ENCODE measurements around the gene AFF1.

AFF1 gene

GRCh38 chr4:86946868-86947500 is 12.2 kb downstream of the AFF1 start:
- H4K8ac ChIP-seq (ENCODE audit: low read depth, low read length) = no peak overlapping the region
- WGBS (ENCODE audit: extremely low coverage, insufficient coverage, insufficient read length) = 100% methylated on average over 1 of the region's 3 CpGs

GRCh38 chr4:86947501-86948120 is 12.8 kb downstream of the AFF1 start:
- H4K12ac ChIP-seq (ENCODE audit: low read depth, low read length) = no peak overlapping the region
- no peak overlapping the region for H3K4ac ChIP-seq (ENCODE audit: low read depth, low read length)
- no peak for DNase-seq
- H3K4me2 ChIP-seq (ENCODE audit: low read length) = no peak overlapping the region
- no peak overlapping the region for H3K14ac ChIP-seq (ENCODE audit: low read length)
- no CpG with 5 or more reads among the region's 1 CpG for WGBS (ENCODE audit: extremely low coverage, insufficient coverage, insufficient read length)
- no peak overlapping the region for H3K27ac ChIP-seq (ENCODE audit: low read depth, low read length)
- no peaks in the 10 kb centered on the region for H3K27me3 ChIP-seq (ENCODE audit: insufficient read depth, low read length)
- H3K23ac ChIP-seq (ENCODE audit: low read length) = no peak overlapping the region
- H2BK120ac ChIP-seq (ENCODE audit: insufficient read depth, low read length, poor library complexity) = no peak overlapping the region
- no peak overlapping the region for H2BK12ac ChIP-seq (ENCODE audit: low read length)
- peaks cover under 1 to 2% of the 10 kb centered on the region in 2 experiments for H3K4me1 ChIP-seq (ENCODE audit: control insufficient read depth in 1 of 2, insufficient read depth in 2 of 2, low read length in 2 of 2)
- H3K18ac ChIP-seq (ENCODE audit: low read length) = no peak overlapping the region
- H3K36me3 ChIP-seq (ENCODE audit: control insufficient read depth in 1 of 2, insufficient read depth in 2 of 2, low read length in 2 of 2) = peaks cover 1 to 4% of the 10 kb centered on the region in 2 experiments
- H3K79me2 ChIP-seq (ENCODE audit: control insufficient read depth, insufficient read depth, low read length, poor library complexity) = no peaks in the 10 kb centered on the region
- H3K9me3 ChIP-seq (ENCODE audit: insufficient read depth, low read depth, low read length) = no peaks in the 10 kb centered on the region
- H2BK5ac ChIP-seq (ENCODE audit: low read depth, low read length, poor library complexity) = no peak overlapping the region
- no peaks in the 10 kb centered on the region for H3K79me1 ChIP-seq (ENCODE audit: low read length)
- H4K91ac ChIP-seq (ENCODE audit: low read depth, low read length) = no peak overlapping the region
- no peak overlapping the region for H3K4me3 ChIP-seq (ENCODE audit: low read depth, low read length)
- no peak overlapping the region for H2AK5ac ChIP-seq (ENCODE audit: low read length)
- no peak overlapping the region for H3K9ac ChIP-seq (ENCODE audit: low read length)
- no peak overlapping the region for H2AFZ ChIP-seq (ENCODE audit: insufficient read depth, low read length, poor library complexity)
- no peak overlapping the region for H4K8ac ChIP-seq (ENCODE audit: low read depth, low read length)

More at GRCh38 chr4:86946868-86947500, 12.2 kb downstream of the AFF1 start:
- no peak overlapping the region for H3K4me3 ChIP-seq (ENCODE audit: low read depth, low read length)
- no peak overlapping the region for H3K9ac ChIP-seq (ENCODE audit: low read length)
- no peak overlapping the region for H2AK5ac ChIP-seq (ENCODE audit: low read length)
- H3K9me3 ChIP-seq (ENCODE audit: insufficient read depth, low read depth, low read length) = no peaks in the 10 kb centered on the region
- no peak overlapping the region for H2BK12ac ChIP-seq (ENCODE audit: low read length)
- no peaks in the 10 kb centered on the region for H3K27me3 ChIP-seq (ENCODE audit: insufficient read depth, low read length)
- H3K4me2 ChIP-seq (ENCODE audit: low read length) = no peak overlapping the region
- H3K4me1 ChIP-seq (ENCODE audit: control insufficient read depth in 1 of 2, insufficient read depth in 2 of 2, low read length in 2 of 2) = peaks cover 2% of the 10 kb centered on the region in 2 experiments
- H3K79me2 ChIP-seq (ENCODE audit: control insufficient read depth, insufficient read depth, low read length, poor library complexity) = no peaks in the 10 kb centered on the region
- no peak overlapping the region for H3K27ac ChIP-seq (ENCODE audit: low read depth, low read length)
- no peak overlapping the region for H4K91ac ChIP-seq (ENCODE audit: low read depth, low read length)
- H2AFZ ChIP-seq (ENCODE audit: insufficient read depth, low read length, poor library complexity) = no peak overlapping the region
- no peaks in the 10 kb centered on the region for H3K79me1 ChIP-seq (ENCODE audit: low read length)
- H3K23ac ChIP-seq (ENCODE audit: low read length) = no peak overlapping the region
- no peak overlapping the region for H2BK120ac ChIP-seq (ENCODE audit: insufficient read depth, low read length, poor library complexity)
- H3K18ac ChIP-seq (ENCODE audit: low read length) = no peak overlapping the region
- peaks cover 1 to 4% of the 10 kb centered on the region in 2 experiments for H3K36me3 ChIP-seq (ENCODE audit: control insufficient read depth in 1 of 2, insufficient read depth in 2 of 2, low read length in 2 of 2)
- no peak overlapping the region for H2BK5ac ChIP-seq (ENCODE audit: low read depth, low read length, poor library complexity)
- no peak for DNase-seq
- no peak overlapping the region for H3K4ac ChIP-seq (ENCODE audit: low read depth, low read length)
- no peak overlapping the region for H3K14ac ChIP-seq (ENCODE audit: low read length)
- no peak overlapping the region for H4K12ac ChIP-seq (ENCODE audit: low read depth, low read length)

- Histone ChIP-seq H4K8ac (ENCODE audit: low read depth, low read length) (no peak overlapping the region), H2BK120ac (ENCODE audit: insufficient read depth, low read length, poor library complexity) (no peak overlapping the region), H3K18ac (ENCODE audit: low read length) (no peak overlapping the region), H3K4ac (ENCODE audit: low read depth, low read length) (no peak overlapping the region), H3K9me3 (ENCODE audit: insufficient read depth, low read depth, low read length) (no peaks in the 10 kb centered on the region), H3K4me2 (ENCODE audit: low read length) (no peak overlapping the region), H2BK5ac (ENCODE audit: low read depth, low read length, poor library complexity) (no peak overlapping the region), H3K36me3 (ENCODE audit: control insufficient read depth in 1 of 2, insufficient read depth in 2 of 2, low read length in 2 of 2) (peaks cover 1 to 4% of the 10 kb centered on the region in 2 experiments), H2AFZ (ENCODE audit: insufficient read depth, low read length, poor library complexity) (no peak overlapping the region), H3K27ac (ENCODE audit: low read depth, low read length) (no peak overlapping the region), H3K27me3 (ENCODE audit: insufficient read depth, low read length) (no peaks in the 10 kb centered on the region), H2BK12ac (ENCODE audit: low read length) (no peak overlapping the region), H4K12ac (ENCODE audit: low read depth, low read length) (no peak overlapping the region), H3K23ac (ENCODE audit: low read length) (no peak overlapping the region), H3K4me1 (ENCODE audit: control insufficient read depth in 1 of 2, insufficient read depth in 2 of 2, low read length in 2 of 2) (peaks cover 0 to 2% of the 10 kb centered on the region in 2 experiments), H2AK5ac (ENCODE audit: low read length) (no peak overlapping the region), H3K9ac (ENCODE audit: low read length) (no peak overlapping the region), H3K79me2 (ENCODE audit: control insufficient read depth, insufficient read depth, low read length, poor library complexity) (no peaks in the 10 kb centered on the region), H4K91ac (ENCODE audit: low read depth, low read length) (no peak overlapping the region), H3K79me1 (ENCODE audit: low read length) (no peaks in the 10 kb centered on the region), H3K14ac (ENCODE audit: low read length) (no peak overlapping the region), H3K4me3 (ENCODE audit: low read depth, low read length) (no peak overlapping the region)
- WGBS (ENCODE audit: extremely low coverage, insufficient coverage, insufficient read length) = no CpG with 5 or more reads among the region's 1 CpG
- DNase-seq = no peak
These were observed 13.5 kb downstream of the AFF1 start for GRCh38 chr4:86948276-86948675.

DNA sequence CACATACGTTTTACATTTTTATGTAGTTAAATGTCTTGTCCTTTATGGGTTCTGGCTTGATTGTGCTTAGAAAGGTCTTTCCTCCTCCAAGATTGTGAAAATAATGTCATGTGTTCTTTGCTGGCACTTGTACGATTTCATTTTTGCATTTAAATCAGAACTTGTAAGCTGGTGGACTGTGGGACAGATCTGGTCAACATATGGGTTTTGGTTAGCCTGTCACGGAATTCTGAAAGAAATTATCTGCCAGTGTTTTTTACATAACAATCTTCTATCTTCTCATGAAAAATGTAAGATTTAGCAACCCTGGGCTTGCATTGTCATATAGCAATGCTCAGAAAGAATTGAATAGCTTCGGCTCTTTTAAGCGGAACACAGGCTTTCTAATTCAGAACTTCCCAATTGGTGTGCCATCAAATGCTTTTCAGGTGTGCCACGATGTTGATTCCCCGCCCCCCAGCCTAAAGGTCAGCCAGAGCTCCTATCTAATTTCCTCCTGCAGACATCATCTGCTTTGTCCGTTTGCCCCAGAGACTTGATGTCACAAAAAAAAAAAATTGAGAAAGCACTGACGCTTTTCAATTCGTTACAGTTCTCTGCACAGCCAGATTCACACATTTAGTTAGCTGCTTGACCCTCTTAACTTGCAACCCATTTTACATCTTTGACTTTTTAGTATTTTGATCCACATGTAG is 16.2 kb downstream of the AFF1 start:
- H3K27me3 ChIP-seq (ENCODE audit: insufficient read depth, low read length) = no peaks in the 10 kb centered on the region
- no peak overlapping the region for H2BK5ac ChIP-seq (ENCODE audit: low read depth, low read length, poor library complexity)
- DNase-seq = peak in 1 of 2 donors; percentile 41
- peaks cover 0 to 2% of the 10 kb centered on the region in 2 experiments for H3K4me1 ChIP-seq (ENCODE audit: control insufficient read depth in 1 of 2, insufficient read depth in 2 of 2, low read length in 2 of 2)
- H4K12ac ChIP-seq (ENCODE audit: low read depth, low read length) = no peak overlapping the region
- no peak overlapping the region for H4K91ac ChIP-seq (ENCODE audit: low read depth, low read length)
- no peak overlapping the region for H3K4ac ChIP-seq (ENCODE audit: low read depth, low read length)
- no peaks in the 10 kb centered on the region for H3K79me2 ChIP-seq (ENCODE audit: control insufficient read depth, insufficient read depth, low read length, poor library complexity)
- no peak overlapping the region for H3K14ac ChIP-seq (ENCODE audit: low read length)
- H3K4me2 ChIP-seq (ENCODE audit: low read length) = no peak overlapping the region
- H3K4me3 ChIP-seq (ENCODE audit: low read depth, low read length) = no peak overlapping the region
- no peak overlapping the region for H2AFZ ChIP-seq (ENCODE audit: insufficient read depth, low read length, poor library complexity)
- WGBS (ENCODE audit: extremely low coverage, insufficient coverage, insufficient read length) = no CpG with 5 or more reads among the region's 10 CpGs
- H3K9me3 ChIP-seq (ENCODE audit: insufficient read depth, low read depth, low read length) = no peaks in the 10 kb centered on the region
- H2BK120ac ChIP-seq (ENCODE audit: insufficient read depth, low read length, poor library complexity) = no peak overlapping the region
- H3K79me1 ChIP-seq (ENCODE audit: low read length) = no peaks in the 10 kb centered on the region
- no peak overlapping the region for H2BK12ac ChIP-seq (ENCODE audit: low read length)
- H3K27ac ChIP-seq (ENCODE audit: low read depth, low read length) = no peak overlapping the region
- H3K36me3 ChIP-seq (ENCODE audit: control insufficient read depth in 1 of 2, insufficient read depth in 2 of 2, low read length in 2 of 2) = peaks cover 1 to 4% of the 10 kb centered on the region in 2 experiments
- H4K8ac ChIP-seq (ENCODE audit: low read depth, low read length) = no peak overlapping the region
- no peak overlapping the region for H3K9ac ChIP-seq (ENCODE audit: low read length)
- H3K23ac ChIP-seq (ENCODE audit: low read length) = no peak overlapping the region
- H2AK5ac ChIP-seq (ENCODE audit: low read length) = no peak overlapping the region
- H3K18ac ChIP-seq (ENCODE audit: low read length) = no peak overlapping the region

All from trophoblast cell (in vitro differentiated cells and primary cell).